ENCODE measurements around the gene GNG7. TPM values are rescaled to one million over a fixed set of nuclear protein-coding genes. Genes with fewer than 3 reads are reported as not detected.

The GNG7 gene
- total RNA-seq, 1 experiment from 2014 or later, result 7.7 TPM

- Histone ChIP-seq H3K23me2 (ENCODE audit: insufficient read length, low read depth, low read length, poor library complexity, severe bottlenecking) (no peaks in the 10 kb centered on the region), H3K18ac (ENCODE audit: insufficient read length, low read depth, low read length) (no peak overlapping the region), H4K5ac (ENCODE audit: insufficient read length, low read depth, low read length) (no peak overlapping the region), H2BK12ac (ENCODE audit: insufficient read length, low read depth, low read length) (no peak overlapping the region), H3K4ac (ENCODE audit: low read depth, low read length) (no peak overlapping the region), H2AFZ (ENCODE audit: low read length) (no peak overlapping the region), H3T11ph (ENCODE audit: low read length) (no peak overlapping the region), H4K8ac (replicated peaks; ENCODE audit: insufficient read length, low read depth, low read length) (no peak overlapping the region), H3K56ac (ENCODE audit: insufficient read length, low read depth, low read length) (no peak overlapping the region), H2BK120ac (ENCODE audit: low read depth, low read length, poor library complexity, severe bottlenecking) (no peak overlapping the region), H3K14ac (ENCODE audit: insufficient read depth, low read length) (no peak overlapping the region), H3K4me2 (ENCODE audit: insufficient read depth, insufficient read length, low read length) (no peak overlapping the region), H2BK20ac (ENCODE audit: low read depth, low read length, poor library complexity, severe bottlenecking) (no peak overlapping the region), H3K4me1 (ENCODE audit: insufficient read depth, low read length) (no peaks in the 10 kb centered on the region), H3K23ac (ENCODE audit: insufficient read length, low read depth, low read length) (no peak overlapping the region), H2BK5ac (ENCODE audit: insufficient read length, low read length) (no peak overlapping the region), H4K20me1 (ENCODE audit: control insufficient read depth, insufficient read depth, insufficient read length) (no peaks in the 10 kb centered on the region), H3K27me3 (ENCODE audit: insufficient read depth, low read length) (no peaks in the 10 kb centered on the region), H4K91ac (ENCODE audit: insufficient read length, low read depth, low read length) (no peak overlapping the region), H3K79me1 (ENCODE audit: insufficient read depth, low read depth, low read length, poor library complexity, severe bottlenecking) (no peaks in the 10 kb centered on the region), H3K9ac (ENCODE audit: extremely low read depth, insufficient read length, low read length) (no peak overlapping the region), H3K9me3 (ENCODE audit: control insufficient read depth, low read depth, low read length) (no peaks in the 10 kb centered on the region), H3K79me2 (ENCODE audit: insufficient read depth, low read length) (no peaks in the 10 kb centered on the region), H2BK15ac (ENCODE audit: low read depth, low read length) (no peak overlapping the region), H3K27ac (ENCODE audit: insufficient read length, low read depth, low read length) (no peak overlapping the region), H2AK5ac (ENCODE audit: insufficient read length, low read length) (no peak overlapping the region)
- peaks cover 2% of the 10 kb centered on the region; the same call in 1 of the 2 replicates for H3K27me3 Mint-ChIP-seq (ENCODE audit: low read depth)
- no peak overlapping the region for H3K27ac Mint-ChIP-seq
- no peak for DNase-seq
- peaks cover 3 to 7% of the 10 kb centered on the region in 2 experiments; a peak in 3 of 5 replicates for H3K9me3 Mint-ChIP-seq
- H3K4me3 Mint-ChIP-seq, result no peak overlapping the region
- no peak for TF ChIP-seq CTCF (conservative IDR thresholded peaks at IDR 0.05)
- H3K4me1 Mint-ChIP-seq, result peaks cover 4 to 11% of the 10 kb centered on the region in 2 experiments; a peak in 2 of 4 replicates
- H3K36me3 Mint-ChIP-seq (ENCODE audit: insufficient read depth in 1 of 3, low read depth in 3 of 3), result peaks cover 0 to 4% (median 0%) of the 10 kb centered on the region in 3 experiments; a peak in 2 of 7 replicates
- WGBS (ENCODE audit: extremely low coverage, insufficient read length, low lambda C conversion rate), result no CpG with 5 or more reads among the region's 4 CpGs
Measured at GRCh38 chr19:2553510-2553909, 149.0 kb downstream of the GNG7 start.
